Testis (tissue), 2 donors: ENCODE measurements around the gene SETD7.

ENCODE experiments used
- POLR2A ChIP-seq: fragments of 450-650 bp; IDR thresholded peaks from one replicate; pipeline ENCODE4 v1.6.1; 2017; ENCODE audit warnings: antibody characterized with exemption, mild to moderate bottlenecking, moderate library complexity
- TF ChIP-seq, protein P1 (sequence below), 3 experiments: fragments of 450-650 bp in 2 of 3; fragments of 200-600 bp in 1 of 3; sonication (generic) in 1 of 3; IDR thresholded peaks; one replicate each; pipeline ENCODE4 v1.5.1; 2016 to 2019; ENCODE audit warnings: antibody characterized with exemption in 3 of 3, mild to moderate bottlenecking in 2 of 3, moderate library complexity in 1 of 3

- TF ChIP-seq, protein P1, sequence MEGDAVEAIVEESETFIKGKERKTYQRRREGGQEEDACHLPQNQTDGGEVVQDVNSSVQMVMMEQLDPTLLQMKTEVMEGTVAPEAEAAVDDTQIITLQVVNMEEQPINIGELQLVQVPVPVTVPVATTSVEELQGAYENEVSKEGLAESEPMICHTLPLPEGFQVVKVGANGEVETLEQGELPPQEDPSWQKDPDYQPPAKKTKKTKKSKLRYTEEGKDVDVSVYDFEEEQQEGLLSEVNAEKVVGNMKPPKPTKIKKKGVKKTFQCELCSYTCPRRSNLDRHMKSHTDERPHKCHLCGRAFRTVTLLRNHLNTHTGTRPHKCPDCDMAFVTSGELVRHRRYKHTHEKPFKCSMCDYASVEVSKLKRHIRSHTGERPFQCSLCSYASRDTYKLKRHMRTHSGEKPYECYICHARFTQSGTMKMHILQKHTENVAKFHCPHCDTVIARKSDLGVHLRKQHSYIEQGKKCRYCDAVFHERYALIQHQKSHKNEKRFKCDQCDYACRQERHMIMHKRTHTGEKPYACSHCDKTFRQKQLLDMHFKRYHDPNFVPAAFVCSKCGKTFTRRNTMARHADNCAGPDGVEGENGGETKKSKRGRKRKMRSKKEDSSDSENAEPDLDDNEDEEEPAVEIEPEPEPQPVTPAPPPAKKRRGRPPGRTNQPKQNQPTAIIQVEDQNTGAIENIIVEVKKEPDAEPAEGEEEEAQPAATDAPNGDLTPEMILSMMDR (IDR thresholded peaks at IDR 0.05) = no peak
- TF ChIP-seq POLR2A = no peak
Observed at GRCh38 chr4:139564502-139564901, 8.5 kb upstream of the SETD7 start.
